Stimulated activated CD8-positive, alpha-beta memory T cell treated with anti-CD3 and anti-CD28 coated beads, Interleukin-4, amount 100 ng/mL, for 1 hour (primary cell): ENCODE measurements around the gene KRTDAP.

ENCODE experiments used
- DNase-seq, 2 donors: peaks; one replicate each; pipeline ENCODE4 v3.0.0-alpha.2; 2020; ENCODE audit warnings: low read depth in 2 of 2, low spot score in 1 of 2

KRTDAP gene

GRCh38 chr19:35490364-35490763, at the start of gene KRTDAP:
TSS of gene KRTDAP (minus strand) at chr19:35490464. CDS start at chr19:35490442, 22 bp downstream.
- DNase-seq, result no peak

DNA sequence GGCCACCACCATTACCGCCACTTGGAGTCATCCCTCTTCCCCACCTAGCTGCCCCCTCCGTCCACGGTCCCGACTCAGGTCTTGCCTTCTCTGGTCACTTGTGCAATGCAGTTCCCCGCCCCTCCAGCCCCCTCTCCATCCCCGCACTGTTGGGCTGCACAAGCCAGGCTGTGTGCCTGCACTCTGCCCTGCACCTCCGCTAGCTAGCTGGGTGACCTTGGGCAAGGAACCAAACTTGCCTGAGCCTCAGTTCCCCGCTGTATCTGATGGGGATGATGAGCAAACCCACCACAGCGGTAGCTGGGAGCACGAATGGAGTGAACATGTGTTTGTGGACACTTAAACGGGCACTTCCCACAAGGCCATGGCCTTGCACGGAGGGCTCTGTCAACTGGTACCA, 49.6 kb upstream of the KRTDAP start:
- no peak for DNase-seq

- no peak for DNase-seq
These were observed 49.0 kb upstream of the KRTDAP start for GRCh38 chr19:35539314-35539713.

DNA sequence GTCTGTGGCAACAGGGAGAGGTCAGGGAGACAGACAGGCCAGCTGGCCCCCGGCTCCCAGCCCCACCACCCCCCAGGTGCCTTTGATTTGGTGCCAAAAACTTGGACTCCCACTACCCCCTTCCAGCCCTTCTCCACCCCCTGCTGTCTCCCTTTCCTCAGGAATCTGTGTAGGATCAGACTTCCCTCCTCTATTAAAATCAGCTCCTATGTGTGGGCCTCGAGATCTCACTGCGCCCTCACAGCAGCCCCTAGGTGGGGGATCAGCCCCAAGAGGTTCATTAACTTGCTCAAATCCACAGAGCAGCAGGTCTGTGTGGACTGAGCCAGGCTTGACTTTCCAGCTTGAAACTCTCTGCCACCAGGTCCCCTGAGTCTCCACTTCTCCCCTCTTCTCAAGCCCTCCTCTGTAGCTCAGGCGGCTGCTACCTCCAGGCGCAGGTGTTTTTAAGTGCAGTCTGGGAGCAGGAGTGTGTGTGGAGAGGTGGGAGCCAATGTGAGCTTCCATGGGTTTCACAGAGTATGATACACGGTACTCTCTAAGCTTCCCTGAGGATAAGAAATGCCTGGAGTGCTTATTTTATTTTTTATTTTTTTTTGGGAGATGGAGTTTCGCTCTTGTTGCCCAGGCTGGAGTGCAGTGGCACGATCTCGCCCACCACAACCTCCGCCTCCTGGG, 44.7 kb upstream of the KRTDAP start:
- DNase-seq, result no peak

DNA sequence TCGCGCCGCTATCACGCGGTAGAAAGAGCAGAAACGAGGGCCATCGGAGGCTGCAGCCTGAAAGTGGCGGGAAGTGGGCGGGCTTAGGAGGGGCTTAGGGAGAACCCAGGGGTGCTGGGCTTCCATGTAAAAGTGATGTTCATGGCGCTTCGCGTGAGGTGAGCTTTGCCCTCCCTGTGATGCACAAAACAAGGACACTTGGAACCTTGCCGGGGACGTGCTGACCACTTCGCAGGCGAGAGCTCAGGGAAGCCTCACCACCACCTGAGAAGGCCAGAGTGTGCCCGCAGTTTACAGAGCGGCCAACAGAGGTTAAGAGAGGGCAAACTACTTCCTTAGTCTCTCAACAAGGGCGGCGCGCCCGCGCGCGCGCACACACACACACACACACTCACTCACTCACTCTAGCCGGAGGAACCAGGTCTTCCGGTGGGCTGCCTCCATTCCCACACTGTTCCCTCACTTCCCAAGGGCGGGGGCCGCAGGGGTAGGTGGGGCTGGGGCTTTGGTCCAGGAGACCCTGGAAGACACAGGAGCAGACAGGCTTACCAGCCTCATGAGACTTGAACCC, 43.6 kb upstream of the KRTDAP start:
- peak in 1 of 2 donors; percentile 19 for DNase-seq

- no peak for DNase-seq
These were observed 43.0 kb upstream of the KRTDAP start, which contains the start of gene GAPDHS for GRCh38 chr19:35533201-35533821. TSS of gene GAPDHS (plus strand) at chr19:35533456. CDS start at chr19:35533528, 72 bp downstream.

DNA sequence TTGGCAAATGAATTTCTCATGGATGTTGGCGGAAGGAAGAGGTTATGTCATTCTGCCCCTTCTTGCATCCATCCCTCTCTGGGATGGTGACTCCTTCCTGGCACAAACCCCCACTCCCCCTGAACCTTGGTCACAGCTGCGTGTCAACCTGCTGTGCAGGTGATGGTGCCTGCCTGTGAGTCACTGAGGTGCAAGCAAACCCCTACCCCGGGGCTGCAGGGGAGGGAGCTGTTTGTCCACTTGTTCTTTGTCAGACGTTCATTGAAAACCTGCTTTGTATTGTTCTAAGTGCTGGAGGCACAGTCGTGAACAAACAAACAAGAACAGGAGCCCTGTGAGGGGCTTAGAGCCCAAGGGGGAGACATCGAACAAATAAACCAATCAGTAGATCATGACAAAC, 41.0 kb upstream of the KRTDAP start:
- DNase-seq, result no peak

GRCh38 chr19:35529241-35530218, 39.3 kb upstream of the KRTDAP start:
- DNase-seq, result no peak

DNA sequence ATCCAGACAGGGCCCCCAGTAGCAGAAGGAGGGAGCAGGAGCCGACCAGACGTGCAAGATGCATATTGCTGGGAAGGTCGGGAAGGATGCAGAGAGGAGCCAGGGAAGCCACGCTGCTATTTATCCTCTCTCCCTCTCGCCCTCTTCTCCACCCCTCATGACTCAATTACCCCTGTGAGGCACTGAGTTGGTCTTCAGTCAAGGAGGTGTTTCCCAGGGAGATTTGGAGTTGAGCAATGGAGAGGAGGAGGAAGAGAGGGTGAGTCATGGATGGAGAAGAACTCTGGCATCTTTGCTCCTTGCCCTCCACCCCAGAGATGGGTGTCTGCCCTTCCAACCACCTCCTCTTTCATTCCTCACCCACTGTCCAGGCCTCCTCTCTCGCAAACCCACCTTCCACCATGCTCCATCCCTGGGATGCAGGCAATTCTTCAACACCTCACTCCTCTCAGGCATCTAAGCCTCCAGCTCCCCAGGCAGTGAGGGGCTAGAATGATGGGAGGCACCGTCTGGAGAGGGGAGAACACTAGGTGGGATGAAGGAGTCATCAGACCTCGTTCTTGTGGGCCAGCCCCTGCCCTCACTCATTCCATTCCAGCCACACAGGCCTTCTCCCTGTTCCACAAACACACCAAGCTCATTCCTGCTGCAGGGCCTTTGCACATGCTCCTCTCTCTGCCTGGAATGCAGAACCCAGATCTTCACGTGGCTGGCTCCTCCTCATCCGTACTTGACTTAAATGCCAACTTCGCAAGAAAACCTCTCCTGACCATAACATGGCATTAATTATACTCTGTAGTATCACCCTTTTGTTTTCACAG, 38.2 kb upstream of the KRTDAP start, which contains the start of gene SBSN:
TSS of gene SBSN (minus strand) at position 94 of the 821 bp plus-strand sequence. CDS start at position 64, 30 bp downstream.
- no peak for DNase-seq

- DNase-seq, result no peak
These were observed 35.6 kb upstream of the KRTDAP start for GRCh38 chr19:35525873-35526272.

DNA sequence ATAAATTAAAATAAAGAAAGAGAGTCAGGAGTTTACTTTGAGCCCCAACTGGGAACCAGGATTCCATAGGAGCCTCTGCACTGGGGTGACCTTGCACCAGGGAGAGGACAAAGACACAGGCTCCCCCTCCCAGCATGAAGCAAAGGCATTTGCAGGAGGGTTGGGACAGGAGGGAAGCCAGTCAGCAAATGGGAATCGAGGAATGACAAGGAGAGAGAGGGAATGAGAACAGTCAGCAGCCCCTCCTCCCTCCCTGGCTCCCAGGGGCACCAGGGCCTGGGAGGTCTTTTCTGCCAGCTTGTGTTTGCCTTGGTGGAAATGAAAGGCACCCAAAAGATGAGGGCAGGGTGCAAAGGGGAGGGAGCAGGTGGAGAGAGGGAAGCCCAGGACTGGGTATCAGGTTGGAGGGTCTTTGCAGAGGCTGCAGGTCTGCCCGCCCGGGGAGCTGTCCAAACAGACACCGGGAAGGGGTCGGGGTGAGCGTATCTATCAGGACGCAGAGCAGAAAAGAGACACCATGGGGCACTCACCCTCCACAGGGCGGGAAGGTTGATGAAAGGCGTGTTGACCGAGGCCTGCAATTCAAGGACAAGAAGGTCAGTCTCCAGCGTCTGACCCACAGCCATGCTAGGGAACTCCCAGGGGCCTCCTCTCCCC, 34.0 kb upstream of the KRTDAP start:
- no peak for DNase-seq

GRCh38 chr19:35522745-35523327, 32.6 kb upstream of the KRTDAP start:
- DNase-seq, result no peak

DNA sequence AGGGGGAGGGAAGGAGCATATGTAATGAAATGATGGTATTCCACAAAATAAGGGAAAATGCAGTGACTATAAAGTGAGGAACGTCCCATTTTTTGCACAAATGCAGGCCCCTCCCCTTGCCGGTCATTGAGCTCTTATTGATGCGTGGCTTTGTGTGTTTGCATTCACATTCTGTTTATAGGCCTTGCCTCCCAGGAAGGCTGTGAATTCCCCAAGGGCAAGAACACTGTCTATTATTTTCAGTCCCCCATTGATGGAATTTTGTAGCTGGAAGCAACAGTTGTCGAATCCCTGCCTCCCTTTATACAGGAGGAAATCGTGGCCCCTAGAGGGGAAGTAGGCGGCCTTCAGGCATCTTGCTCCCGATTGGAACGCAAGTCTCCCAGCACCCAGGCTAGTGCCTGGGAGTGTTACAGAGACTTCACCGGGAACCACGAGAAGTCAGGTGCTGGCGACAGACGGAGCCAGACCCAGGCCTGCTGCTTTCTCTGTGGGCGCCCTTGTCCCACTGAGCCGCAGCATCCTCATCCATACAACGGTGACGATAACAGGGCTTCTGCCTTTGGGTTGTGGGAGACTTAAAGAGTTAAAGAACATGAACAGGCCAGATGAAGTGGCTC, 31.0 kb upstream of the KRTDAP start:
- no peak for DNase-seq

DNA sequence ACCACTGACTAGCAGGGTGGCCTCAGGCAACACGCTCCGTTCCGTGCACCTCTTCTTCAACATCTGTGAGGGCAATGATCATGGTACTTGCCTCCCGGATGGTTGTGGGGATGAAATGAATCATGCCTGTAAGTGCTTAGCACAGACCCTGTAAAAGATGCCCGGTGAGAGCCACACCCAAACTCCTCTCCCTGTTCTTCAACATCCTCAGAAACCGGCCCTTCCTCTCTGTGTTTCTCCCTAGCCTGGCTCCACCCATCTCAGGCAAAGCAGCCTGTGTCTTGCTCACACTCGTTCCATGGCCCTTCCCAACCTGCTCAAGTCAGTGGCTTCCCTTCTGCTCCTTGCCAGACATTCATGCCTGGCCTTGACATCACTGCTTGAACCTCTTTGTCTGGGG, 29.0 kb upstream of the KRTDAP start:
- no peak for DNase-seq

DNA sequence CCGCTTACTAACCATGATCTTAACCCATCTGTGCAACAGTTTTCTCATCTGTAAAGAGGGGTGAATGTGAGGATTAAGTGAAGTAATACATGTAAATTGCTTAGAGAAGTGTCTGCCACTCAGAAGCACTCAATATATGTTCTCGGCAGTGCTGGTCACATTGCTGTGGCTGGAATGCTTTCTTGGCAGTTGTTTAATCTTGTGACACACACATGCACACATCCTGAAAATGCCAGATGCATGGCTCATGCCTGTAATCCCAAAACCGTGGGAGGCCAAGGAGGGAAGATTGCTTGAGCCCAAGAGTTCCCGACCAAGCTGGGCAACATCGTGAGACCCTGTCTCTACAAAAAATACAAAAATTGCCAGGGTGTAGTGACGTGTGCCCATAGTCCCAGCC, 28.0 kb upstream of the KRTDAP start:
- no peak for DNase-seq

GRCh38 chr19:35517342-35517741, 27.1 kb upstream of the KRTDAP start:
- DNase-seq, result no peak

DNA sequence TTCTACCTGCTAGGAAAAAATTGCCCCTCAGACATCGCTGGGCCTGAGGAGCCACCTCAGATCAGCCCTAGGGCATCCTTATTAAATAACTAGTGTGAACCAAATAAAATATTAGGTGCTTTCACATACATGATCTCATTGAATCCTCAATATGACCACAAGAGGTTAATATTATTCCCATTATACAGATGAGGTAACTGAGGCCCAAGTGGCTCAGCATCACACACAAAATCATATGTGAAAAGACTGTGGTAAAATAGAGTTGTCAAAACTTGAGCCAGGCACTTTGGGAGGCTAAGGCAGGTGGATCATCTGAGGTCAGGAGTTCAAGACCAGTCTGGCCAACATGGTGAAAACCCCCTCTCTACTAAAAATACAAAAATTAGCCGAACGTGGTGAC, 26.0 kb upstream of the KRTDAP start:
- DNase-seq, result no peak

- DNase-seq, result no peak
These were observed 24.1 kb upstream of the KRTDAP start for GRCh38 chr19:35514282-35514809.
